AG04450 (cell line): Measurements from ENCODE around the gene KCNIP4. TPM values are rescaled to one million over a fixed set of nuclear protein-coding genes. Genes with fewer than 3 reads are reported as not detected.

ENCODE experiments used
- CTCF ChIA-PET: fragments of 300-600, 350-600 bp; formaldehyde crosslinking; extraction: SDS; loops from one replicate; lab custom pipeline; 2022; ENCODE audit warnings: antibody characterized with exemption, inconsistent platforms; lab: Charles Lee
- POLR2A ChIA-PET: fragments of 350-600 bp; formaldehyde crosslinking; extraction: SDS; loops from one replicate; lab custom pipeline; 2021; ENCODE audit warnings: antibody characterized with exemption, inconsistent platforms; lab: Yijun Ruan, JAX
- DNase-seq: peaks from one replicate; pipeline ENCODE4 v3.0.0-alpha.2; 2011; ENCODE audit warnings: low read depth, low spot score
- H3K27ac ChIP-seq: one replicate; pipeline ENCODE4 v1.5.1; 2012; ENCODE audit warnings: low read depth, low read length, control low read depth
- H3K27me3 ChIP-seq: one replicate; pipeline ENCODE4 v1.6.0; 2012; ENCODE audit warnings: low read length; ENCODE audit not compliant: control insufficient read depth, insufficient read depth
- H3K4me3 ChIP-seq: 2 replicates; pipeline ENCODE4 v1.5.1; 2011; ENCODE audit warnings: mild to moderate bottlenecking, low read depth, low read length, control low read depth
- H3K9me3 ChIP-seq: 2 replicates; pipeline ENCODE4 v1.5.1; 2012; ENCODE audit warnings: low read length; ENCODE audit not compliant: control insufficient read depth, insufficient read depth
- CTCF ChIP-seq: IDR thresholded peaks from 2 replicates; pipeline ENCODE4 v1.5.1; 2011; ENCODE audit warnings: low read depth, low read length, control low read depth, inconsistent platforms
- polyA plus RNA-seq: library from polyadenylated mRNA; depleted of rRNA; stranded (reverse); fragments of >200 nt; gene quantifications from 2 replicates; pipeline ENCODE4 v1.2.3, GENCODE V29; 2011

KCNIP4 gene
- polyA plus RNA-seq, 1 experiment: not detected

DNA sequence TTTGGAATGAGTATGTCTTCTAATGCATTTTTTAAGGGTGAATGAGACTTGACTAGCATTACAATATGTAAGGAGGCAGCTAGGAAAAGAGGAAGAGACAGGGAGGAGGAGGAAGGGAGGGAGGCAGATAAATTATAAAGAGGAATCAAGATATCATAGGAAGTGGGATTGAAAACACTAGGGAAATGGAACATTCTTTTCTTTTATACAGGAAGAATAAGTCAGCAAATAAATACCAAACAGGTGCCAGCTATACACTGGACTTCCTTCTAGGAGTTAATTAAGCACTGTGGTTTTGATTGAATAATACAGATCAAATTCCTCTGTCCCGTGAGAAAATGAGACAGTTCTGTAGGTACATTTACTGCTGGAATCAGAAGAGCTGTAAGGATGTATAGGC, 1169.7 kb downstream of the KCNIP4 start:
- Histone ChIP-seq H3K27ac (no peak overlapping the region), H3K27me3 (no peaks in the 10 kb centered on the region), H3K9me3 (no peaks in the 10 kb centered on the region), H3K4me3 (no peak overlapping the region)
- no peak for TF ChIP-seq CTCF
- DNase-seq: no peak
- CTCF ChIA-PET: no interaction called here
- POLR2A ChIA-PET: no interaction called here

GRCh38 chr4:20773144-20773997, 1175.2 kb downstream of the KCNIP4 start:
- POLR2A ChIA-PET: interaction anchor here (0.6 kb wide), 1 partner anchor 9 kb away, joined by 3 read pairs; no protein-coding TSS in a partner anchor
- peak; percentile 80 for TF ChIP-seq CTCF
- no peak overlapping the region for H3K4me3 ChIP-seq
- no peaks in the 10 kb centered on the region for H3K9me3 ChIP-seq
- CTCF ChIA-PET: interaction anchor here (0.6 to 5.0 kb wide), 45 partner anchors 8 to 1753 kb away, joined by 3 to 93 read pairs (median 4); partner anchors contain the start of gene PACRGL
- no peak overlapping the region for H3K27ac ChIP-seq
- DNase-seq: peak; percentile 34
- no peaks in the 10 kb centered on the region for H3K27me3 ChIP-seq

- H3K9me3 ChIP-seq: no peaks in the 10 kb centered on the region
- no peak overlapping the region for H3K27ac ChIP-seq
- no peaks in the 10 kb centered on the region for H3K27me3 ChIP-seq
- H3K4me3 ChIP-seq: no peak overlapping the region
- no peak for TF ChIP-seq CTCF
- DNase-seq: no peak
- CTCF ChIA-PET: interaction anchor here (3.3 kb wide), 1 partner anchor 9 kb away, joined by 15 read pairs; no protein-coding TSS in a partner anchor
- POLR2A ChIA-PET: interaction anchor here (0.6 kb wide), 1 partner anchor 9 kb away, joined by 3 read pairs; no protein-coding TSS in a partner anchor
These were observed 1184.1 kb downstream of the KCNIP4 start for GRCh38 chr4:20764366-20764992.

DNA sequence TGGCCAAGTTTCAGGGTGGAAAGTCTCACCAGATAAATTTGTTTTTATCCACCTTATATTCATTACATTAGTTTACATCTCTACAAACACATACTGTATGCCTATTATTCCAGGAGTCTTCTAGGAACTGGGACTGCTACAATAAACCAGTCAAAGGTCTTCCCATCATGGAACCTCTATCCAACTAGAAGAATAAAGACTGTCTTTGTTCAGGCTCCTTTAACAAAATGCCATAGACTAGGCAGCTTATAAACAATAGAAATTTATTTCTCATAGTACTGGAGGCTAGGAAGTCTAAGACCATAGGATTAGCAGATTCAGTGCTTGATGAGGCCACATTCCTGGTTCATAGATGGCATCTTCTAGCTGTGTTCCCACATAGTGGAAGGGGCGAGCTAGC, 1186.7 kb downstream of the KCNIP4 start:
- no peak overlapping the region for H3K27ac ChIP-seq
- H3K4me3 ChIP-seq: no peak overlapping the region
- CTCF ChIA-PET: interaction anchor here (2.4 kb wide), 1 partner anchor 11 kb away, joined by 24 read pairs; no protein-coding TSS in a partner anchor
- H3K9me3 ChIP-seq: no peaks in the 10 kb centered on the region
- POLR2A ChIA-PET: no interaction called here
- H3K27me3 ChIP-seq: no peaks in the 10 kb centered on the region
- DNase-seq: no peak
- no peak for TF ChIP-seq CTCF
